ENCODE measurements around the gene HAND2.
A peak's percentile ranks its signal among the peaks of the same experiment; 100 is the strongest.

HAND2 gene

DNA sequence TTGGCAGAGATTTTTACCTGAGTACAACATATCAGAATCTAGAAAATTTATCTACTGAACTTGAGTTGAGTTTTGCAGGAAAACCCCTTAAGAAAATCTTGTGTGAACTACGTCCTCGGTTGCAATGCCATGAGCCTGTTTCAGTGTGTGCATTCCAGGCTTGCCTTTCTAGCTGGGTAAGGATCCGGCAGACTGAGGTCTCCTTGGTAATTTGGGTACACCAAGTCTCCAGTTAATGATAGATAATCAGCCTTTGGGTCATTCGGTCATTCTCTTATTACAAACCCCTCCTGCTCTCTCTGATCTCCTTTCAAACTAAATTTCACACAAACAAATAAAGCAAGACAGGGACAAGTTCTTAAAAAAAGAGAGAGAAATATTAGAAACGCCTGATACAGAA is 5.9 kb upstream of the HAND2 start:
- DNase-seq = no peak

DNA sequence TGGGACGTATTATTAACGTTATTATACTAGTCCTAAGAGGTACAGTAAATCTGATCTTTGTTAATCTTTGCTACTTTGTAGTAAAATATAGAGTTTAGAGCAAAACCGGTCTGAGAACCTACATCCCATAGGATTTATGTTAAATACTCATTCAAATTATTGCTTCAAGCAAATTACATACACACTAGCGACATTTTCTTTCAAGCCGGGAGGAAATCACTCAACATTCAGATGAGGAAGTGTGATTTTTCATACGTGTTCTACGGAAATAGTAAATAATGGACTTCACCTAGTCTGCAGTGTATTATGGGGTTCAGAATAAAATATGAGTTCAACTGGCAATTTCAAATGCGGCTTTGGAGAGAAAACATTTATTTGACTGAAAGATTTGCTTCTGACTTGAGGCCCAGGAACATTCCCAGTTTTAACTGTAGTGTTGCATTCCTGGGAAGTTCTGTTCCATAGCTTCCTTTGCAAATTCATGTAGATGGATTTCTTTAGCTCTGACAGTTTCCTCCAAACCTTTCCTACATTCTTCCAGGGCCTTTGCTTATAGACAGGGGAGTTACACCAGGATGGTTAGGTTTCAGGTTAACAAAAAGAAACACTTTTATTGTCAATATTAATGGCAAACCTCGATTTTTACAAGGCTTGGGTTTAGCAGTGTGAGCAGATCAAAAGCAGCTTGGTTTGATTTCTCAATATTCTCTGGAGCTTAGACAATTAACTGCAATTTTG is 5.3 kb upstream of the HAND2 start:
- DNase-seq = no peak

DNA sequence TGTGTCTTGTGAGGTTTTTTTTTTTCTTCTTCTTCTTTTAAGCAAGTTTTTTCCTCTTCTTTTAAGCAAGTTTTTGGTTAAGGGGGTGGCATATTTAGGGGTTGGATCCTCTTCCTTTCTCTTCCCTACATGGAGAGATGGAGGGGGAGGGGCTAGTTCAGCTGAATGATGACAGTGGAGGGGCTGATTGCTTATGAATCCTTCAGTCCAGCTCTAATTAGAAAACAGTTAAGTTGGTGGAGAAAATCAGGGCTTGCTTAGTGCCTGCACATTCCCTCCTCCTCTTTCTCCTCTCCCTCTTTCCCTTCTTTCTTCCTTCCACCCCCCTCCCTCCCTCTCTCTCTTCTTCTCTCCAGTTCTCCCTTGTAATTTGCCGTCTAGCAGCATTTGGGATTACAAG is 4.4 kb upstream of the HAND2 start:
- no peak for DNase-seq

DNA sequence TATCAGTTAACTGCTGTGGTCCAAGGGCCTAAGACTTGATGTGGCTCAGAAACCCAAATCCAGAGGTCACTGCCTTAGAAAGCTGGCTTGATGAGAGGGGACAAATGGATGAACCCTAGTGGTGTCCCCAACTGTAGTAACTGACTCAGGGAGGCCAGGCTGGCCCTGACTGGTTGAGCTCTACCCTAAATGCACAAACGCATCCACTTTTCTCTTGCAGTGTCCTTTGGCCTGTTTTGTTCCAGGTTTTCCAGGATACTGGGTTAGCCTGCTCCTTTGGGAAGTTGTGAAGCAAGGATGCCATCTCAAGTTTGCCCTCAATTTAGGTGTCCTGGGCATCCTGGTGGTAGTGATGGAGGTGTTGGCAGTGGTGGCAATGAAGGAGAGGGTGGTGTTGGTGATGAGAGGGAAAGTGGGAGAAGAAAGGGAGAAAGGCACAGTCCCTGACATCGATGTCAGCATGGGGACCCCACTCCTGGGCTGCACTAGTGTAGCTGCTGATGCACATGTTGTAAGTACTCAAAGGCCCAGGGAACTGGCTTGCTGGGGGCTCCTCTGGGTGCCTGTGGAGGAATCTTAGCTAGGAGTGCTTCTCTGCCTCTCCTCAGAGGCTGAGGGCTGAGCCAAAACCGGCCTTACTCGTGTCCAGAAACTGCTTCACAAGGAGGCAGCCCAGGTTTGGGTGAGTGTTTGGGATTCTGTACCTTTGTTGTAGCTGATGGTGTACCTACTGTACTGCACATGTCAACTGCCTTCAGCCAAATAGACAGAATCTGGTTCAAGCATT is 2.9 kb upstream of the HAND2 start:
- DNase-seq = no peak

DNA sequence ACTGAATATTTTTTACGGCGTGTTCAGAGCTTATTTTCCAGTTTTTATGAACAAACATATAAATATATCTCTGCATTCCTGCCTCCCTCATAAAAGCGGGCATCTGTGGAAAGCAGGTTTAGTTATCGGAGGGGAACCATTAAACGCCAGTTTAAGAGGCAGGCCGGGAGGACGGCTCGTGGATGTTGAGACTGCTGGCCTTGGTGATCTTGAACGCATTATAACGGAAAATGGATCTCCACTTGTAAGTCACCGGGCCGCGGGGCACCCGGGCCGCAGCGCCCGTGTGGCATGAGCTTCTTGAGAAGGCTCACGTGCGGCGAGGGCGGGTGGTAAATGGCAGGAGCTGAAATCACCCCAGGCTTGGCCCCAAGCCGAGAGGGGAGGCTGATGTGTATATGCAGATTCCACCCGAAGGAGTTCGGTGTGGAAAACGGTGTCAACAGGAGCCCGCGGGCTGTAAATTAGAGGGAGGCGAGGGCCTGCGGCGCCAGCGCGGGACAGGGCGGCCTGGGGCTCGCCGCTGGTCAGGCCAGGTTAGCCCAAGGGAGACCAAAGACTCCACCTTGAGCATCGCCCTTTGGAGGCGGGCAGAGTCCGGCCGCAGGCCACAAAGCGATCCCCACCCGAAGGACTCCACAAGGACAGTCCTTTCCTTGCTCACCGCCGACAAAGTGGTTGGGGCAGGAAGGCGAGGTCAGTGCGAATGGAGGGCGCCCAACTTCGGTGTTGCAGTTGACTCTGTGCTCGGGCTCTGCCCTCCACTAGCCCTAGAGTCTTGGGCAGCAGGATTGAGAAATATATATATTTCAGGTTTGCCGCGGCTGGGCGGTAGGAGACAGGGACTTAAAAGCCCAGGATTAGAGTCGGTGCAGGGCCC is 1.3 kb upstream of the HAND2 start:
- no peak for DNase-seq

DNA sequence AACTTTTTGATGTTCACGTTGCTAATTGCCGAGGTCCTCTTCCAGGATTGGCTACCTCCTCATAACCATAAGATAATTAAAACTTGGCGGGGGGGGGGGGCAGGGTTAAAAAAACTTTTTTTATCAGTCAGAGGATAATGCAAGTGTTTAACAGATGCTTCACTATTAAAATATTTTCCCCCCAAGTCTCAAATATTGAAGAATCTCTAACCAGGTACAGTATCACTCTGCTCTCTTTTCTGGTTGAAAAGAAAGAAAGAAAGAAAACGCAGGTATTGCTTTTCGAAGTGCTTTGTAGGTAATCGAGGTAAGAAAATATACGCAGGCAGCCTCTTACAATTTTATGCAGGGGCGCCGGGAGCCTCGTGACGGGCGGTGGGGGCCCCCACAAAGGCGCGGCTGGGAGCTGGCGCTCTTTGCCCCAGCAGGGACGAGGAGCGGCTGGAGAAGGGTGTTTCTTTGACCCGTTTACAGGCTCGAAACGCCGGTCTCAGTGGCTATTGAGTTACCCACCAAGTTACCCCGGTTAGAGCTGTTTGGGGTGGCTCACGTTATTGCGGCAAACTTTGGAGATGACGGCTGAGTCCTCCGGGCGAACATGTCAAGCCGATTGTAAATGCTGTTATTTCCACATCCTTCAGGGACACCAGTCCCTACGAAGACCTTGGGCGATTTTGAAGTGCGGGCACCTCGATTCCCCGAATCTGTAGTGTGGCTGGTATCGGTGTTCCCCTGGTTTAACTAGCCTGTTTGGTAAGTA is 477 bp upstream of the HAND2 start:
- no peak for DNase-seq

DNA sequence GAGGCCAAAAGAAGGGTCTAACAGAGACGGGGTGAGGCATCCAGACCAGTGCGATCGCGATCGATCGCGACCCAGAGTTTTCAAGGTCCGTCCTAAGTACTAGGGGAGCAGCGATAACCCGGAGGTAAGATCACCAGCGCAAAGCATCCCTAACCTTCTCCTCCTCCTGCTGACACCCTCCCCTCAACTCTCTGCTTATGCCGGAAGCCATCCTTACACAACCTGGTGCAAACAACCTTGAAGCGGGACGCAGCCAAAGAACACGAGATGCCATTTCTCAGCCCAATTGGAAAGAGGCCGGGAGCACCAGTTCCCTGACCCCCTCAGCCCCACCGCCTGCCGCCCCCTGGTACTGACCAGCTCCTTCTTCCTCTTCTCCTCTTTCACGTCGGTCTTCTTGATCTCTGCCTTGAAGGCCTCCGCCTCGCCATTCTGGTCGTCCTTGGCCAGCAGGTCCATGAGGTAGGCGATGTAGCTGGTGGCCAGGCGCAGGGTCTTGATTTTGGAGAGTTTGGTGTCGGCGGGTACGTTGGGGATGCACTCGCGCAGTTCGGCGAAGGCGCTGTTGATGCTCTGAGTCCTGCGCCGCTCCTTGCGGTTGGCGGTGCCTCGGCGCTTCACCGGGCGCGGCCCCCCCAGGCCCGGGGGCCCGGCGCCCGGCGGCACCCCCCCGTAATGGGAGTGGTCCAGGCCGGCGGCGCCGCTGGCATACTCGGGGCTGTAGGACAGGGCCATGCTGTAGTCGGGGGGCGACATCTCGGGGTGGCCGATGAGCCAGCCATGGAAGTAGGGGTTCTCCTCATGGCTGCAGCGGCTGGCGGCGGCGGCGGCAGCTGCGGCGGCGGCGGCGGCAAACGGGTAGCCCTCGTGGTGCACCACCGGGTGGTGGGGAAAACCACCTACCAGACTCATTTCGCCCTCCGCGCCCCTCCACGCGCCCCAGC is 1.4 kb downstream of the HAND2 start:
- DNase-seq = peak in 1 of 2 experiments; percentile 41

DNA sequence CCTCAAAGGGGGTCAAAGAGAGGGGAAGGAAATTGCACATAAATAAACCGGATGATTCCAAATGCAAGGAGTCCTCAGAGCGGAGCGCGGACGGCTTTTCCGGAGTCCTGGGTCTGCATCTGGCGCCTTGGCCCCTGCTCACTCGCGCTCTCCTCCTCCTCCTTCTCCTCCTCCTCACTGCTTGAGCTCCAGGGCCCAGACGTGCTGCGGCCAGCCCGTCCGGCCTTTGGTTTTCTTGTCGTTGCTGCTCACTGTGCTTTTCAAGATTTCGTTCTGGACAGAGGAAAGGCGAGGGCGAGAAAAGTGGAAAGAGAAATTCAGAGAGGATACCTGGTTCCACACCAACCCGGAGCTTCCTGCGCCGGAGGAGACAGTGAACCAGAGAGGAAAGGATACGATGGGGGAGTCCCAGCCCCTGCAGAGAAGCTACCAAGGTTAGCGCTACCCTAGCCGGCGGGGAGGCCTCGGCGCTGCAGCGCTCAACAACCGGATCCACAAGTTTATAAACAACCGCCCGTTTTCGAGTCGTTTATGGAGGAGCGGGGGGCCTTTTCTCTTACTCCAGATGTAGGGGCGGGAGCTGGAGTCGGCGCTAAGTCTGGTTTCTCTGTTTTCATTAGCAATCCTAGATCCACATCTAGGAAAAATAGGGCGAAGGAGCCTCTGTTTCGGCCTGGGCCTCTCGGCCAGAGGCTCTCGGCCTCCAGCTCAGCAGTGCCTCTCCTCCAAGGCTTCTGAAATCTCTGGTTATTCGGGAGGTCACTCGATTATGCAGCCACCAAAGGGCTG is 2.7 kb downstream of the HAND2 start:
- no peak for DNase-seq

DNA sequence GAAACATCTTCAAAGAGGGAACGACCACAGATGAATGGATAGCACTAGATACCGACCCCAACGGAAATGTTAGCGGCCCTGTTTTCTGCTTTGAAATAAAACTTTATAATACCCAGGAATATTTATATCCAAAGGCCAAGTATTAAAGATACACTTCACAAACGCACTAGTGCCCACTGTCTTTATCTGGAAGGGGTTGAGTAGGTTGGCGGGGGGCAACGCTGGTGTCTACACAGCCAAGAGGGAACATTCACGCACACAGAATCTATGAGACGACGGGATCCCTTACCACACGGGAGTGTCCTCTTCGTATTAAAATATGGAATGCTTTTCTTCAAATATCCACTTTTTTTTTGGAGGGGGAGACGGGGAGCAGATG is 3.3 kb downstream of the HAND2 start:
- DNase-seq = no peak

DNA sequence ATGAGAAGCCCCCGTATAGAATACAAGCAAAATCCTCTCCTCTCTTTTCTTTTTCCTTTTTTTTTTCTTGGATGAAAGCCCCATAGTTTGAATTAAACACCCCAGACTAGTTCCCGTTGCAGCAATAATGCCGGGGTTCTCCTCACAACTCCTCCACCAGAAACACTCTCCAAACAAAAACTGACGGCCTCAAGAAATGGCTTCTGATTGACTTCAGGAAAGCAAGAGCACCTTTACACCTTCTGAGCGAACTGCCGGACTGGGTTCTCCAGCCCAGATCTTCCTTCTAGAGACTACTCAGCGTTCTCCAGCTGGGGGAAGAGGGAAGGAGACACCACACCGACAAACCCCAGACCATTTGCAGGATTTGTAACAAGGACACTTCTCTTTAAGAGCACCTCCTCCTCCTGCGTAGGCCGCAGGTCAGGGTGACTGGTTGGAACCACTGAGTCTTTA is 4.0 kb downstream of the HAND2 start:
- DNase-seq = no peak

DNA sequence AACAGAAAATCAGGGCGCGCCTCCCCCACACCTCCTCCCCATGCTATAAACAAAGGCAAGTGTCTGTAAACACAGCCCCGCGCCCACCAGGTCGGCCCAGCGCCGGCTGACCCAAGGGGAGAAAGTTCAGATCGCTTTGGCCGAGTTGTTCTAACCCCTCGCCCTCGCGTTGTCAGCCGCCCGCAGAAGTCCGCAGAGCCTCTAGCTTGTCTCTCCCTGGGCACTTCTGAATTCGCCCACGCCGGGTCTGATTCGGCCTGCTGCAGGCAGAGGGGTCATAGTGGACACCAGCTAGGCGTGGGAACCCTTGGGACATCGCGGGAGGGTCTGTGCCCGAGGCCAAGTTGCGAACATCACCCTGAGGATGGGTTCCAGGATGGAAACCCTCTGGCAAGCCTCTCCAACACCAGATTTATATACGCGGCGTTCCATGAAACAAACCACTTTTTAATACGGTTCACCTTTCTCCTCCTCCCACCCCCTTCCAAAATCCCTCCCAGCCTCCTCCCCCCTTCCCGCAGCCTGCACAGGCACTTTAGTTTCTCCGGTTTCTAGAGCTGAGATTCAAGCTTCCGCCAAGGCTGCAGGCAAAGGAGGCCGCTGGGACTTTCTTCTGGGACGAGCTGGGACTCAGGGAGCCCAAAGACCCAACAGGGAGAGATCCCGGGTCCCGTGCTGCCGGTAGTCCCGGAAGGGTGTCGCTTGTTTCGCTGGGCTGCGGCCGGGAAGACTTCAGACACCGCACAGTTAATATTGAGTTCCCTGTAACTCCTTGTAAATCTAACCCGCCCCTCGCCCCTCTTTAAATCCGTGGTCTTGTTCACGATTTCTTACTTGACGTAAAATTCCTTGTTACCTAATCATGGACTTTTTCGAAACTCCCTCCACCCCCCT is 4.7 kb downstream of the HAND2 start:
- DNase-seq = no peak

DNA sequence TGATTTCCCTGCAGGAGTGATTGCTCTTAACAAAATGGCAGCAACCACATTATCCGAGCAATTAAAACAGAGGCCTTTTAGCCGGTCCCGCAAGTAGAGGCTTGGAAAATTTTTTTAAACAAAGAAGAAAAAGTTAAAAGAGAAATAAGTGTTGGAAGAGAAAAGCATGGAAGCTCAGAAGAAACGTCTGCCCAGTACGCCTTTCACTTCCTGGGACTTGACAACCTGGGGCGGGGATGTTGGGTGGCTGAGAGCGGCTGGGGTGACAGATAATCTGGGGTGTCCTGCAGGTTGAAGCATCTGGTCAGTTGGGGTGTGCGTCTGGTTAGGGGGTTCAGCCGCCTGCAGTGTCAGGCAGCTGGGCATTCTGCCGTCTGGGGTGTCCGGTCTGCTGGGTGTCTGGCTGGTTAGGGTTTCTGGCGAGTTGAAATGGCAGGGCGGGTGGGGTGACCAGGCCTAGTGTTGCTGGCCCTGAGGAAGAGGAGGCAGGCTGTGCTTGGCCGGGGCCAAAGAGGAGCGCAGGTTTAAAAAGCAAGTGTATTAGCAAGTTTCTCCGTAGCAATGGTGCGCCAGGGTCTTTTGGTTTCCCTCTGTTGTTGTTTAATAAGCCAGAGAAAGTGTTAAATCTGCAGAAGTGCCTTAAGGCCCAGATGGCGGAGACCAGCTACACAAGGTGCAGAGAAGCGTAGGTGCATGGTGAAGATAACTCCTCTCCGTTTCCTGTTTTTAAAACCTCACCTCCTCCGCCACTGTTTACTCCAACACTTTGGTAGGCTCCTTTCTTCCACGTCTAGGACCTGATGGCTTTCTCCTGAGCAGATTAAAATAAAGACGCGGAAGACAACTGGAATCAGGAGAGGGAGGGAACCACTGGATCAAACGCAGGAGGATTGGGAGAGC is 5.6 kb downstream of the HAND2 start:
- DNase-seq = no peak

DNA sequence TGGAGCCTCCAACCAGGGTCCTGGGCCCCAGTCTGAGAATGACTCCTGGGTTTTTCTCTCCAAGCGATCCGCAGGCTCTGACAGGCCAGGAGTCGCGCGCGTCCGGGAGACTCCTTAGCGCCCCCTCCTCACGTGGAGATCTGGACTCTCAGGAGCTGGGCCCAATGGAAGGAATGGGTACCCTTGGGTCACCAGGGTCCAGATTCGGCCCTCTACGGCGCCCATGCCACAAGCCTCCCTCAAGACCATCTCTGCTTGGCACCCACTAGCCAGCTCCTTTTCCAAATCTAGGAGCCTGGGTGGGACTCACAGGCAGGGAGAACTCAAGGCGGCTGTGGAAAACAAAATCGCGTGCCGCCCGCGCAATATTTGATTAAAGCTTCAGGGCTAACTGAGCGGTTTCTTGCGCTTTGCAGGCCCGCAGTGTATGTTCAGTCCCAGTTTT is 7.1 kb downstream of the HAND2 start:
- no peak for DNase-seq

DNA sequence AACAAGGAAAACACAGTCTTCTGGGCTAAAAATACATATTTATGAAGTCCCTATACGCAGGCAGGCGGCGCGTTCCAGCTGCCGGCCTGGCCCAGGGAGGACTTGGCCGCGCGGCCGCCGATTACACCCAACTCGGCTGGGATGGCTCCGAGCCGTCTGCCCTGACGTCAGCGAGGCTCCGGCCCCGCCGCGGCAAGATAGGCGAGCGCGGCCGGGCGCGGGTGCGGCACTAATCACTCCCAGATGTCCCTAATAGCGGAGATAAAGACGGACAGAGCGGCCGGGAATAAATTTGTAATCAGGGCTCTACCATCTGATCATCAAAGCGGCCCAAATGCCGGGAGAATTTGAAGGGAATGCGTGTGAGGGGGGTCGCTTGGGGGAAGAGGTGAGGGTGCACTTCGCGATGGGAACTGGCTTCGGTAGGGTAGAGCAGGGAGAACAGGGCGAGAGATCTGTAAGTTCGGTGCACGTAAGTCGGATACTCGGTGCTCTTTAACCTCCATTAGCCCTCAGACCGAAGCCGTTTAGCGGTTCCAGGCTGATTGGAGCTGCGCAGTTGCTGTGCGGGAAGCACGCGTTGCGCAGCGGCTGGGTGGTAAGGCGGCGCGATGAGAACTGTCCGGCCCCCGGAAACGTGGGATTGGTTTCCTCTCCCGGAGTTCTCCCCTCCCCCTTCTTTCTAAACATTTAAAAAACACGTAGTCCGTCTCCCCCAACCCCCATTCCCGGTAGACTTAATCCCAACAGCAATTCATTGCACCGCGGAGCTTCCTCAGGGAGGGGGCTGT is 7.7 kb downstream of the HAND2 start:
- peak; percentile 17 to 32 for DNase-seq

DNA sequence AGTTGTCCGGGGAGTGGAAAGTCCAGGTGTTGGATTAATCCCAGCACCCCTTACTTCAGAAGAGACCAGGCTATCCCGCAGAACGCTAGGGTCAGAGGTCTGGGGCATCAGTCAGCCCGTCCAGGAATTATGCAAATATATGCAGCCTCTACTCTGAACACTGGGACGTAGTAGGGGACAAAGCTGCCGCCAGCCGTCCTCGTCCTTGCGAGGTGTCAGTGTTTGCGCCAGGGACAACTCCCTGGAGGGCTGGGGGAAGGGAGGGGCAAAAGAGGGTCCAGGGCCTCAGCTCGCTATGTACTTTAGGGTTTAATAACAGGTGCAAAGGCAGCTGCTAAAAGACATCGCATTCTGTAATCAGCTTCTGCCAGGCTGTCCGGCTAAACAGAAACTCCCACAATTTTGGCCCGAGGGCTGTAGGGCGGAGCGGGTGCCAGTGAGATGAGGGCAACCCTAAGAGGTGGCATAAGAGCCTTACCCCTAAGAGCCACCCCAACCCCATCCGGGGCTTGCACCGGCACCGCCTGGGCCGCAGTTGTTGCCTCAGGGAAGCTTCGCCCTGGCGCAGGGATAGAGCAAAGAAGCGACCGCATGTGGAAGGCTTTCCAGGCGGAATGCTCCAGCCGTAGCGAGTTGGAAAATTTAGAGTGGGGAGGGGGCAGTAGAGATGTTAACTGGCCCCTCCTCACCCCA is 8.4 kb downstream of the HAND2 start:
- DNase-seq = no peak

DNA sequence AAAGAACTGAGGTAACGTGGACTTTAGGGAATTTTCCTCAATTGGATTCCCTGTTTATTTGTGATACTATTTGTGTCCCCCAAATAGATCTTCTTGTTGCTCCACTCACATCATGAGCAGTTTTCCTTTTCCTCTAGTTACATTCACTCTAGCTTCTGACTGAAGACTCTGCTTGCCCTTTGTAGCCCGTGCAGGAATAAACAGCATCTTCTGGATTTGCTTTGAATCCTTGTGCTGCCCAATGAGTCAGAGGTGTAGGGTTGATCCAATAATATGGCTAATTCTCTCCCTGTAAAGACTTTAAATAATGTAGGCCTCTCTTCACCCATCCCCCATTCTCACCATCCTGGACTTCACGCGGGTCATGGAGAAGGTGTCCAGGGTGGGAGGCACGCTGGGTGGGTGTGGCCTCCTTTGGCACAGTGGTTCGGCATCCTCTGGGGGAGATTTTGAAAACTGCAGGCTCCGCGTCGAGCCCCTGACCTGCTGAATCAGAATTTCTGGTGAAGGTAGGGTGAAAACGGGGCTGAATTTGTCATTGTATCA is 9.0 kb downstream of the HAND2 start:
- no peak for DNase-seq

All from NCI-H1930 (cell line).